Skeletal muscle tissue (tissue), 4 donors: ENCODE measurements around the gene BCL3. TPM values are rescaled to one million over a fixed set of nuclear protein-coding genes. Genes with fewer than 3 reads are reported as not detected.
"Not testable (repeated sequence)": the region's sequence is repeated elsewhere in the genome, so short reads cannot be mapped to it uniquely, and the experiment has no call there.

ENCODE experiments used
- H3K27ac ChIP-seq: one replicate; pipeline ENCODE4 v1.7.0; 2013; ENCODE audit warnings: mild to moderate bottlenecking, low read depth, low read length, inconsistent platforms
- H3K27me3 ChIP-seq, 3 donors: one replicate each; pipeline ENCODE4 v1.7.0; 2013; ENCODE audit warnings: low read length in 3 of 3; ENCODE audit not compliant: control insufficient read depth in 3 of 3, insufficient read depth in 3 of 3
- H3K36me3 ChIP-seq, 3 donors: one replicate each; pipeline ENCODE4 v1.7.0; 2013; ENCODE audit warnings: low read length in 3 of 3; ENCODE audit not compliant: control insufficient read depth in 3 of 3, insufficient read depth in 3 of 3
- H3K4me1 ChIP-seq, 3 donors: one replicate each; pipeline ENCODE4 v1.7.0; 2013; ENCODE audit warnings: low read length in 3 of 3, mild to moderate bottlenecking in 3 of 3; ENCODE audit not compliant: control insufficient read depth in 3 of 3, insufficient read depth in 3 of 3
- H3K4me3 ChIP-seq, 3 donors: one replicate each; pipeline ENCODE4 v1.7.0; 2013; ENCODE audit warnings: low read length in 3 of 3
- H3K9ac ChIP-seq, 3 donors: one replicate each; pipeline ENCODE4 v1.7.0; 2013; ENCODE audit warnings: low read length in 3 of 3, mild to moderate bottlenecking in 3 of 3, moderate library complexity in 2 of 3, low read depth in 1 of 3
- H3K9me3 ChIP-seq, 3 donors: one replicate each; pipeline ENCODE4 v1.7.0; 2013; ENCODE audit warnings: low read length in 3 of 3; ENCODE audit not compliant: control insufficient read depth in 3 of 3
- total RNA-seq: library from RNA; depleted of rRNA; stranded (reverse); fragments of >200 nt; gene quantifications from one replicate; pipeline ENCODE4 v1.2.3, GENCODE V29; 2014
- donor health status: Osteomylitis.

The BCL3 gene
- total RNA-seq, 1 donor from 2014 or later, result 3.1 TPM

GRCh38 chr19:44770550-44771257 lies 22.2 kb downstream of the BCL3 start:
- H3K27ac ChIP-seq, result no peak overlapping the region
- H3K4me3 ChIP-seq, result no peak overlapping the region
- no peak overlapping the region for H3K9ac ChIP-seq
- H3K4me1 ChIP-seq, result peaks cover 0 to 5% (median 2%) of the 10 kb centered on the region in 3 donors
- H3K36me3 ChIP-seq, result no peaks in the 10 kb centered on the region
- H3K9me3 ChIP-seq, result no peaks in the 10 kb centered on the region
- no peaks in the 10 kb centered on the region for H3K27me3 ChIP-seq

DNA sequence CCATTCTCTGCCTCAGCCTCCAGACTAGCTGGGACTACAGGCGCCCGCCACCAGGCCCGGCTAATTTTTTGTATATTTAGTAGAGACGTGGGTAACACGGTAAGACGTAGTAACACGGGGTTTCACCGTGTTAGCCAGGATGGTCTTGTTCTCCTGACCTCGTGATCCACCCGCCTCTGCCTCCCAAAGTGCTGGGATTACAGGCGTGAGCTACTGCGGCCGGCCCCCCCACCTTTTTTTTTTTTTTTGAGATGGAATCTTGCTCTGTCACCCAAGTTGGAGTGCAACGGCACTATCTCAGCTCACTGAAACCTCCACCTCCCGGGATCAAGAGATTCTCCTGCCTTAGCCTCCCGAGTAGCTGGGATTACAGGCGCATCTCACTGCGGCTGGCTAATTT lies 23.6 kb downstream of the BCL3 start:
- not testable (repeated sequence) for H3K9ac ChIP-seq, H3K27me3 ChIP-seq, H3K4me3 ChIP-seq, H3K4me1 ChIP-seq, H3K9me3 ChIP-seq, H3K27ac ChIP-seq, H3K36me3 ChIP-seq

- Histone ChIP-seq H3K27ac (no peak overlapping the region), H3K9ac (no peak overlapping the region), H3K9me3 (no peaks in the 10 kb centered on the region), H3K36me3 (no peaks in the 10 kb centered on the region), H3K4me1 (peaks cover 0 to 2% (median 0%) of the 10 kb centered on the region in 3 donors), H3K27me3 (peaks cover 0 to 7% (median 0%) of the 10 kb centered on the region in 3 donors), H3K4me3 (no peak overlapping the region)
These were observed 24.5 kb downstream of the BCL3 start for GRCh38 chr19:44772959-44773358.

DNA sequence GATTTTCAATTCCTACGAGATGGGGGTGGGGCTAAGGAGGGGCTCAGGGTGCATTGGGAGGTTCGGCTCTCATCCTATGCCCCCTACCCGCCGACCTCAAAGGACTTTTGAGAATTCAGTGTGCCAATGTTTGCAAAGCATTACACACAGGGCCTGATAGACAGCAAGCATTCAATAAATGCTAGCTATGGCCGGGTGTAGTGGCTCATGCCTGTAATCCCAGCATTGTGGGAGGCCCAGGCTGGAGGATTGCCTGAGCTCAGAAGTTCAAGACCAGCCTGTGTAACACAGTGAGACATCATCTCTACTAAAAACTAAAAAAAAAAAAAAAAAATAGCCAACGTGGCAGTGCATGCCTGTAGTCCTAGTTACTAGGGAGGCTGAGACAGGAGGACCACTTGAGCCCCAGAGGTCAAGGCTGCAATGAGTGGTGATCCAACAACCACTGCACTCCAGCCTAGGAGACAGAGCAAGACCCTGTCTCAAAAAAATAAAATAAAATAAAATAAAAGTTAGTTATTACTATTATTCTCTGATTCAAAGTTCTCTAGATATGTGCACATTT lies 27.2 kb downstream of the BCL3 start:
- Histone ChIP-seq H3K9me3 (no peaks in the 10 kb centered on the region), H3K27me3 (peaks cover 0 to 8% (median 0%) of the 10 kb centered on the region in 3 donors), H3K27ac (no peak overlapping the region), H3K9ac (no peak overlapping the region), H3K4me3 (no peak overlapping the region), H3K36me3 (no peaks in the 10 kb centered on the region), H3K4me1 (peaks cover 0 to 2% (median 0%) of the 10 kb centered on the region in 3 donors)

DNA sequence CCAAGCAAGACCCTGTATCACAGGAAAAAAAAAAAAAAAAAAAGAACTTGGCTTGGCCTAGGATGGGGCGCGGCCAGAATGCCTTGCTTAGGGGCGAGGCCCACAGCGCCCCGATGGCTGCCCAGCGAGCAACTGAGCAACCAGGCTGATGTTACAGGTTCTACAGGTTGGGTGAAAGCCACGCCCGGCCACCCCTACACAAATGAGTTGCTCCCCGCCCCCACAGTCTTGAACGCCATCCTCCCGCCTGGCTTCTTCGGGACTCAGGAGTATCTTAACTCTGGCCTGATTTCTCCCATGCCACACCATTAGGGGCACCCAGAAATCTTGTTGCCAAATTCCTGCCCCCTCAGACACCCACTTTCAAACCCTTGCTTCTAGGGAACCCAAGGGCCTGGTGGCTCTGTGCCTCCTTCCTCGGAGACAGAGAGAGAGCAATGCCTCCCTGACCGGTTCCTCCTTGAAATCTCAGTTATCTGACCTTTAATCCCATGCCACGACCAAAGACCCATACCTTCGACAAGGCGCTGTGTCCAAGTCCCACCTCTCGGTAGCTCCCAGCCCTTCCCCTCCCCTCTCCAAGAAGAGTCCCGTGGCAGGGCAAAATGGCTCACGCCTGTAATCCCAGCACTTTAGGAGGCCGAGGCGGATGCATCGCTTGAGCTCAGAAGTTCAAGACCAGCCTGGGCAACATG lies 28.0 kb downstream of the BCL3 start:
- Histone ChIP-seq H3K4me1 (no peaks in the 10 kb centered on the region), H3K9me3 (no peaks in the 10 kb centered on the region), H3K36me3 (no peaks in the 10 kb centered on the region), H3K4me3 (no peak overlapping the region), H3K27me3 (peaks cover 0 to 8% (median 0%) of the 10 kb centered on the region in 3 donors), H3K27ac (no peak overlapping the region), H3K9ac (no peak overlapping the region)

DNA sequence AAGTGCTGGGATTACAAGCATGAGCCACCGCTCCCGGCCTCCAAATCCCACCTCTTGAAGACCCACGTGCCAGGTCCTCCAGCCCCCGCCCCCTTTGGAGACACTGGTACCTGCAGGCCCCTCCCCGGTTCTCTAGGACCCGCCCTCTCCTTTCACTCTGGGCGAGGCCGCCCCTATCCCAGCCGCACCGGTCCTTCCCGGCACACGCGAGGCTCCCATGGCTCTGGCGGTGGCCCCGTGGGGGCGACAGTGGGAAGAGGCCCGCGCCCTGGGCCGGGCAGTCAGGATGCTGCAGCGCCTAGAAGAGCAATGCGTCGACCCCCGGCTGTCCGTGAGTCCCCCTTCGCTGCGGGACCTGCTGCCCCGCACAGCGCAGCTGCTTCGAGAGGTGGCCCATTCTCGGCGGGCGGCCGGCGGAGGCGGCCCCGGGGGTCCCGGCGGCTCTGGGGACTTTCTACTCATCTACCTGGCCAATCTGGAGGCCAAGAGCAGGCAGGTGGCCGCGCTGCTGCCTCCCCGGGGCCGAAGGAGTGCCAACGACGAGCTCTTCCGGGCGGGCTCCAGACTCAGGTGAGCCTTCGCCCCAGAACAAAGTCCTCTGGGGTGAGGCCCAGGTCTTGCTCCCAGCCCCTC lies 29.3 kb downstream of the BCL3 start, which contains the start of gene CBLC:
CBLC (plus strand) TSS at position 176 of the 633 bp plus-strand sequence; CDS start at position 218, 42 bp downstream.
- Histone ChIP-seq H3K36me3 (no peaks in the 10 kb centered on the region), H3K27ac (no peak within 1 kb of the TSS), H3K27me3 (peaks cover 0 to 8% (median 0%) of the 10 kb centered on the region in 3 donors), H3K4me3 (no peak within 1 kb of the TSS), H3K9ac (no peak within 1 kb of the TSS), H3K9me3 (no peaks in the 10 kb centered on the region), H3K4me1 (no peaks in the 10 kb centered on the region)

DNA sequence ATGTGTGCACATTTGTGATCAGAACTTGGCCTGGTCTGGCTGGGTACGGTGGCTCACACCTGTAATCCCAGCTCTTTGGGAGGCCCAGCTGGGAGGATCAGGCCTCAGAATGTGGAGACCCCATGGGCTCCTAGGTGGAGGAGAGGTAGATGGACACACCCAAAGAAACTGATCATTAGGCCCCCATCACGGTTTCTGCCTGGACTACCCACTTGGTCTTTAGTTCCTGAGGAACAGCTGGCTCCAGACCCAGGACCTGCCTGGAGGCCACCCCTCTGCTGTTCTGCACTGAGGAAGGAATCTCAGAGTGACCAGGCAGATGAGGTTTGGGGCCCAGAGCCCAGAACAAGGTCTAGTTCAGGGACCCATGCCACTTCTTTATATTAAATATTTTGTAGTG lies 30.6 kb downstream of the BCL3 start:
- Histone ChIP-seq H3K27ac (no peak overlapping the region), H3K4me1 (peaks cover under 1 to 3% (median 2%) of the 10 kb centered on the region in 3 donors), H3K9me3 (no peaks in the 10 kb centered on the region), H3K27me3 (peaks cover 0 to 8% (median 0%) of the 10 kb centered on the region in 3 donors), H3K4me3 (no peak overlapping the region), H3K9ac (no peak overlapping the region), H3K36me3 (no peaks in the 10 kb centered on the region)

DNA sequence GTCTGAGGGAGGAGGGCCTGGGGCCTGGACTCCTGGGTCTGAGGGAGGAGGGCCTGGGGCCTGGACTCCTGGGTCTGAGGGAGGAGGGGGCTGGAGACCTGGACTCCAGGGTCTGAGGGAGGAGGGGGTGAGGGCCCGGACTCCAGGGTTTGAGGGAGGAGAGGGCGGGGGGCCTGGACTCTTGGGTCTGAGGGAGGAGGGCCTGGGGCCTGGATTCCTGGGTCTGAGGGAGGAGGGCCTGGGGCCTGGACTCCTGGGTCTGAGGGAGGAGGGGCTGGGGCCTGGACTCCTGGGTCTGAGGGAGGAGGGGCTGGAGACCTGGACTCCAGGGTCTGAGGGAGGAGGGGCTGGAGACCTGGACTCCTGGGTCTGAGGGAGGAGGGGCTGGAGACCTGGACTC lies 33.2 kb downstream of the BCL3 start:
- not testable (repeated sequence) for H3K36me3 ChIP-seq, H3K27ac ChIP-seq, H3K9me3 ChIP-seq, H3K4me3 ChIP-seq, H3K4me1 ChIP-seq, H3K9ac ChIP-seq, H3K27me3 ChIP-seq

DNA sequence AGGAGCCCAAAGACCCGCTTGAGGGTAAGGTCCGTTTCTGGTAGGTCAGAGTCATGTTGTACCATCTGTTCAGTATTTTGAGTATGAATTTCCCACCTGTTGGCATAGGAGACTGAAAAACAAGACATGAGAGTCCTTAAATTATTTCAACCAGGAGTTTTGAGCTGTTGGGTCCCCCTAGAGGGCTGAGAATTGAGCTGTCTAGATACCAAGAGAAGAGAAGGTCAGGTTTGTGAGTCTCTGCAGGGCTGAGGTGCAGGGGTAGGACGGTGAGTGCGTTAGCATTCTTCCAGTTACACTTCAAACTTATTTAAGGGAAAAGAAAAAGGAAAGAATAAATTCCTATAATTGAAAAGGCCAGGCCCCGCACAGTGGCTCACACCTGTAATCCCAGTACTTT lies 34.2 kb downstream of the BCL3 start:
- Histone ChIP-seq H3K27me3 (peaks cover 0 to 4% (median 0%) of the 10 kb centered on the region in 3 donors), H3K4me1 (peaks cover 5 to 7% (median 7%) of the 10 kb centered on the region in 3 donors), H3K4me3 (no peak overlapping the region), H3K9ac (no peak overlapping the region), H3K36me3 (no peaks in the 10 kb centered on the region), H3K9me3 (no peaks in the 10 kb centered on the region), H3K27ac (no peak overlapping the region)
